ENCODE measurements around the gene DCHS2.
"Not testable (repeated sequence)": the region's sequence is repeated elsewhere in the genome, so short reads cannot be mapped to it uniquely, and the experiment has no call there.

The DCHS2 gene

GRCh38 chr4:154230091-154230490, 261.5 kb downstream of the DCHS2 start:
- no peaks in the 10 kb centered on the region for H3K9me3 ChIP-seq
- no peaks in the 10 kb centered on the region for H3K27me3 ChIP-seq
- no peaks in the 10 kb centered on the region for H3K36me3 ChIP-seq
- TF ChIP-seq CTCF (IDR thresholded peaks at IDR 0.05): no peak
- H3K27ac ChIP-seq: no peak overlapping the region
- no peaks in the 10 kb centered on the region for H3K4me1 ChIP-seq (ENCODE audit: control insufficient read depth in 1 of 2, insufficient read depth in 1 of 2, low read depth in 1 of 2, low read length in 1 of 2)
- no peak overlapping the region for H3K4me3 ChIP-seq (ENCODE audit: low read depth in 1 of 2, low read length in 1 of 2)

DNA sequence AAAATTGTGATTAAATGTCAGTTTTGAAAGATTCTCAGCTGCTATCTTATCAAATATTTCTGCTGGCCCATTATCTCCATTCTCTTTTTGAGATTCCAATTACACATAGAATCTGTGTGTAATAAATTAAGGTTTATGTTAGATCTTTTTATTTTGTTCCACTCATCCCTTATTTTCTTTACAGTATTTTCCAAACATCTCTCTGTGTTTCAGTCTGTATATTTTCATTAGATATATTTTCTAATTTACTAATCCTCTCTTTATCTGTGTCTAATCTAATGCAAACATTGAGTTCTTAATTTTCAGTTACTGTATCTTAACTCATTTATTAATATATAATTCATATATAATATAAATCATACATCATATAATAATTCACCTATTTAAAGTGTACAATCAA, 268.7 kb downstream of the DCHS2 start:
- Histone ChIP-seq H3K27me3 (no peaks in the 10 kb centered on the region), H3K9me3 (no peaks in the 10 kb centered on the region), H3K4me3 (ENCODE audit: low read depth in 1 of 2, low read length in 1 of 2) (no peak overlapping the region), H3K36me3 (no peaks in the 10 kb centered on the region), H3K27ac (no peak overlapping the region), H3K4me1 (ENCODE audit: control insufficient read depth in 1 of 2, insufficient read depth in 1 of 2, low read depth in 1 of 2, low read length in 1 of 2) (no peaks in the 10 kb centered on the region)
- TF ChIP-seq CTCF (IDR thresholded peaks at IDR 0.05): no peak

- no peak for TF ChIP-seq CTCF (IDR thresholded peaks at IDR 0.05)
- H3K4me3 ChIP-seq (ENCODE audit: low read depth in 1 of 2, low read length in 1 of 2): no peak overlapping the region
- H3K27ac ChIP-seq: no peak overlapping the region
- H3K4me1 ChIP-seq (ENCODE audit: control insufficient read depth in 1 of 2, insufficient read depth in 1 of 2, low read depth in 1 of 2, low read length in 1 of 2): no peaks in the 10 kb centered on the region
- no peaks in the 10 kb centered on the region for H3K36me3 ChIP-seq
- H3K27me3 ChIP-seq: no peaks in the 10 kb centered on the region
- H3K9me3 ChIP-seq: no peaks in the 10 kb centered on the region
Observed at GRCh38 chr4:154218051-154218450, 273.5 kb downstream of the DCHS2 start.

DNA sequence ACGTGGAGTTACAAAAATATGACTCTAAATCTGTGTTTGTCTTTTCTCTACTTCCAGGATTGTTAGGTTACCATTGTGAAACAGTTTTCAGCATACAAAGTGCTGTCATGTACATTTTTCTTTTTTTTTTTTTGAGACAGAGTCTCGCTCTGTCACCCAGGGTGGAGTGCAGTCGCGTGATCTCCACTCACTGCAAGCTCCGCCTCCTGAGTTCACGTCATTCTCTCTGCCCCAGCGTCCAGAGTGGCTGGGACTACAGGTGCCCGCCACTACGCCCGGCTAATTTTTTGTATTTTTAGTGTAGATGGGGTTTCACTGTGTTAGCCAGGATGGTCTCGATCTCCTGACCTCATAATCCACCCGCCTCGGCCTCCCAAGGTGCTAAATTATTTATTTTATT, 274.2 kb downstream of the DCHS2 start:
- H3K27me3 ChIP-seq: not testable (repeated sequence)

DNA sequence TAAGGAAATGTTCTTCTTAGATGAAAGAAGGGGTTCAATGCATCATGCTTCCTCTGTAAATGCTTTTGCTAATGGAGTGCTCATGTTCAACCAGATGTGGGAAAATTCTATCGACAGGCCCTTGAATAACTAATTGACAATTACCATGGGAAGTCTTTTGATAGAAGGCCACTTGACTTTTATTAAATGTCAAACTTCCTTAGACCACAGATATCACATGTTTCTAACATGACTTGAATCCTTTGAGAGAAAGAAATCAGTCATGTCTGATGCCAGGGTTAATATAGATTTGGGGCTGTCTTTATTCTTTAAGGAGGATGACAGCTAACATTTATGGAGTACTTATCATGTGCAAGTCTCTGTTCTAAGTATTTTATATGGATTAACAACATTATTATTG, 280.1 kb downstream of the DCHS2 start:
- H3K4me3 ChIP-seq (ENCODE audit: low read depth in 1 of 2, low read length in 1 of 2): no peak overlapping the region
- TF ChIP-seq CTCF (IDR thresholded peaks at IDR 0.05): no peak
- H3K27me3 ChIP-seq: no peaks in the 10 kb centered on the region
- no peak overlapping the region for H3K27ac ChIP-seq
- H3K36me3 ChIP-seq: no peaks in the 10 kb centered on the region
- H3K9me3 ChIP-seq: no peaks in the 10 kb centered on the region
- H3K4me1 ChIP-seq (ENCODE audit: control insufficient read depth in 1 of 2, insufficient read depth in 1 of 2, low read depth in 1 of 2, low read length in 1 of 2): no peaks in the 10 kb centered on the region

More for the DNA sequence above, 274.2 kb downstream of the DCHS2 start:
- not testable (repeated sequence) for H3K9me3 ChIP-seq; H3K36me3 ChIP-seq; H3K4me1 ChIP-seq (ENCODE audit: control insufficient read depth in 1 of 2, insufficient read depth in 1 of 2, low read depth in 1 of 2, low read length in 1 of 2); H3K27ac ChIP-seq; H3K4me3 ChIP-seq (ENCODE audit: low read depth in 1 of 2, low read length in 1 of 2)

DNA sequence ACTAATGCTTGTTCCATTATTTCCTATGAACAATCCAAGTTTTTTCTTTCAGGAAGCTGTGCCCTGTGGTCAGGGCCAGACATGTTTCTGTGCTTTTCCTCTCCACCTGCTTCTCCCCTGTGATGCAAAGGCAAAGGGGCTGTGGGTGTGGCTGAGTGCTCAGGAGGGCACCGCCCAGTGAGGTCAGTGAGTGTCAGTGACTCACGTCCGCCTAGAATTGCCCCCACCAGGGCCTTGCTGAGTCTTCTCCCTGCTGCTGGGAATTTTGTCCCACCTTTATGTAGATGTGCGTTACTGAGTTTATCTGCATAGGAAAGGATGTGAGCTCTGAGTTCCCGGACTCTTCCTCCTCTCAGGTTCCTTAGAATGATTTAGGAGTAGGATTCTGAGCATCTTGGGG, 283.2 kb downstream of the DCHS2 start:
- no peaks in the 10 kb centered on the region for H3K27me3 ChIP-seq
- H3K27ac ChIP-seq: no peak overlapping the region
- H3K9me3 ChIP-seq: no peaks in the 10 kb centered on the region
- no peak for TF ChIP-seq CTCF (IDR thresholded peaks at IDR 0.05)
- H3K4me3 ChIP-seq (ENCODE audit: low read depth in 1 of 2, low read length in 1 of 2): no peak overlapping the region
- no peaks in the 10 kb centered on the region for H3K4me1 ChIP-seq (ENCODE audit: control insufficient read depth in 1 of 2, insufficient read depth in 1 of 2, low read depth in 1 of 2, low read length in 1 of 2)
- no peaks in the 10 kb centered on the region for H3K36me3 ChIP-seq
